ENCODE measurements around the gene RAB44.

The RAB44 gene

GRCh38 chr6:36666826-36667591 is 30.6 kb upstream of the RAB44 start:
- DNase-seq (ENCODE audit: low spot score) = peak; percentile 93

- DNase-seq (ENCODE audit: low spot score) = no peak
Observed at GRCh38 chr6:36668591-36668990, 29.0 kb upstream of the RAB44 start.

- no peak for DNase-seq (ENCODE audit: low spot score)
Observed at GRCh38 chr6:36669002-36669401, 28.6 kb upstream of the RAB44 start.

- no peak for DNase-seq (ENCODE audit: low spot score)
Observed at GRCh38 chr6:36670271-36670670, 27.4 kb upstream of the RAB44 start.

- DNase-seq (ENCODE audit: low spot score) = no peak
Observed at GRCh38 chr6:36671687-36672375, 25.8 kb upstream of the RAB44 start.

GRCh38 chr6:36673882-36674281 is 23.7 kb upstream of the RAB44 start:
- no peak for DNase-seq (ENCODE audit: low spot score)

GRCh38 chr6:36674942-36675341 is 22.7 kb upstream of the RAB44 start:
- no peak for DNase-seq (ENCODE audit: low spot score)

GRCh38 chr6:36676141-36677058 is 21.2 kb upstream of the RAB44 start:
- no peak for DNase-seq (ENCODE audit: low spot score)

GRCh38 chr6:36677059-36677749 is 20.4 kb upstream of the RAB44 start:
- DNase-seq (ENCODE audit: low spot score) = peak; percentile 43

GRCh38 chr6:36677753-36678487 is 19.7 kb upstream of the RAB44 start:
- DNase-seq (ENCODE audit: low spot score) = no peak

GRCh38 chr6:36678488-36679042 is 19.1 kb upstream of the RAB44 start, which contains the start of gene CDKN1A:
Gene CDKN1A (plus strand): TSS chr6:36678714. CDS start chr6:36684102, 5,388 bp downstream.
- DNase-seq (ENCODE audit: low spot score) = peak; percentile 93

GRCh38 chr6:36679043-36679833 is 18.4 kb upstream of the RAB44 start:
- no peak for DNase-seq (ENCODE audit: low spot score)

- DNase-seq (ENCODE audit: low spot score) = no peak
Observed at GRCh38 chr6:36682328-36683144, 15.1 kb upstream of the RAB44 start.

- DNase-seq (ENCODE audit: low spot score) = no peak
Observed at GRCh38 chr6:36683145-36683655, 14.4 kb upstream of the RAB44 start.

- no peak for DNase-seq (ENCODE audit: low spot score)
Observed at GRCh38 chr6:36683656-36684446, 13.8 kb upstream of the RAB44 start.

GRCh38 chr6:36684447-36684812 is 13.2 kb upstream of the RAB44 start:
- DNase-seq (ENCODE audit: low spot score) = no peak

GRCh38 chr6:36685166-36685924 is 12.3 kb upstream of the RAB44 start:
- no peak for DNase-seq (ENCODE audit: low spot score)
